Measurements from ENCODE around the gene NUP188.
A peak's percentile ranks its signal among the peaks of the same experiment; 100 is the strongest.

NUP188 gene

GRCh38 chr9:129030191-129030590 is 82.7 kb downstream of the NUP188 start:
- Histone ChIP-seq H3K4me3 (ENCODE audit: low read depth, low read length) (no peak overlapping the region), H3K4me1 (ENCODE audit: control insufficient read depth, insufficient read depth, low read length) (no peaks in the 10 kb centered on the region), H3K27ac (ENCODE audit: extremely low read depth, low read depth, low read length) (no peak overlapping the region), H3K36me3 (ENCODE audit: control insufficient read depth in 2 of 2, insufficient read depth in 1 of 2, low read length in 2 of 2) (no peaks in the 10 kb centered on the region), H3K9me3 (ENCODE audit: control insufficient read depth, insufficient read depth, low read depth, low read length) (no peaks in the 10 kb centered on the region)
- no peak for TF ChIP-seq ZNF202 (tag by site-specific recombination; IDR thresholded peaks at IDR 0.05; ENCODE audit: borderline replicate concordance)
- no peak for TF ChIP-seq REPIN1 (tag by site-specific recombination; IDR thresholded peaks at IDR 0.05; ENCODE audit: low read depth)
- TF ChIP-seq ZNF23 (tag by site-specific recombination; IDR thresholded peaks at IDR 0.05; ENCODE audit: borderline replicate concordance), result no peak
- no peak for TF ChIP-seq ZNF560 (tag by site-specific recombination; IDR thresholded peaks at IDR 0.05; ENCODE audit: borderline replicate concordance)
- TF ChIP-seq GLIS2 (tag by site-specific recombination; IDR thresholded peaks at IDR 0.05), result no peak
- no peak for TF ChIP-seq KLF1 (tag by site-specific recombination; IDR thresholded peaks at IDR 0.05)
- TF ChIP-seq ZNF555 (tag by site-specific recombination; conservative IDR thresholded peaks at IDR 0.05), result no peak
- no peak for TF ChIP-seq OSR2 (tag by site-specific recombination; IDR thresholded peaks at IDR 0.05)
- no peak for TF ChIP-seq ZNF529 (tag by site-specific recombination; IDR thresholded peaks at IDR 0.05; ENCODE audit: insufficient replicate concordance)
- TF ChIP-seq HIC1 (tag by site-specific recombination; IDR thresholded peaks at IDR 0.05), result no peak
- TF ChIP-seq ZNF223 (tag by site-specific recombination; IDR thresholded peaks at IDR 0.05), result no peak
- no peak for TF ChIP-seq PRDM4 (tag by site-specific recombination; IDR thresholded peaks at IDR 0.05)
- ChIA-PET CTCF (interaction anchor here (1.2 to 2.2 kb wide), 2 partner anchors 8 to 22 kb away, joined by 6 to 11 read pairs; no protein-coding TSS in a partner anchor), POLR2A (no interaction called here)

GRCh38 chr9:129031514-129031913 is 84.0 kb downstream of the NUP188 start:
- Histone ChIP-seq H3K4me3 (ENCODE audit: low read depth, low read length) (no peak overlapping the region), H3K36me3 (ENCODE audit: control insufficient read depth in 2 of 2, insufficient read depth in 1 of 2, low read length in 2 of 2) (no peaks in the 10 kb centered on the region), H3K27ac (ENCODE audit: extremely low read depth, low read depth, low read length) (no peak overlapping the region), H3K4me1 (ENCODE audit: control insufficient read depth, insufficient read depth, low read length) (no peaks in the 10 kb centered on the region), H3K9me3 (ENCODE audit: control insufficient read depth, insufficient read depth, low read depth, low read length) (no peaks in the 10 kb centered on the region)
- no peak for TF ChIP-seq GLIS1 (tag by site-specific recombination; IDR thresholded peaks at IDR 0.05)
- TF ChIP-seq SP2 (tag by site-specific recombination; IDR thresholded peaks at IDR 0.05), result peak; percentile 60
- POLR2A ChIA-PET, result interaction anchor here (0.7 kb wide), 1 partner anchor 72 kb away, joined by 8 read pairs; no protein-coding TSS in a partner anchor
- CTCF ChIA-PET, result interaction anchor here (0.7 kb wide), 1 partner anchor 1097 kb away, joined by 5 read pairs; no protein-coding TSS in a partner anchor

GRCh38 chr9:129032541-129033159 is 85.2 kb downstream of the NUP188 start:
- ChIA-PET CTCF (interaction anchor here (0.9 kb wide), 1 partner anchor 104 kb away, joined by 4 read pairs; no protein-coding TSS in a partner anchor), POLR2A (no interaction called here)
- Histone ChIP-seq H3K4me1 (ENCODE audit: control insufficient read depth, insufficient read depth, low read length) (no peaks in the 10 kb centered on the region), H3K9me3 (ENCODE audit: control insufficient read depth, insufficient read depth, low read depth, low read length) (no peaks in the 10 kb centered on the region), H3K27ac (ENCODE audit: extremely low read depth, low read depth, low read length) (no peak overlapping the region), H3K4me3 (ENCODE audit: low read depth, low read length) (no peak overlapping the region), H3K36me3 (ENCODE audit: control insufficient read depth in 2 of 2, insufficient read depth in 1 of 2, low read length in 2 of 2) (no peaks in the 10 kb centered on the region)
- no peak for TF ChIP-seq ZNF704 (tag by site-specific recombination; IDR thresholded peaks at IDR 0.05)
- TF ChIP-seq ZBTB17 (tag by site-specific recombination; IDR thresholded peaks at IDR 0.05), result no peak
- TF ChIP-seq OSR2 (tag by site-specific recombination; IDR thresholded peaks at IDR 0.05), result no peak
- no peak for TF ChIP-seq INSM2 (tag by site-specific recombination; IDR thresholded peaks at IDR 0.05)
- TF ChIP-seq ZNF600 (tag by site-specific recombination; IDR thresholded peaks at IDR 0.05), result no peak
- TF ChIP-seq AEBP2 (tag by site-specific recombination; IDR thresholded peaks at IDR 0.05; ENCODE audit: borderline replicate concordance), result no peak
- TF ChIP-seq ZNF335 (tag by site-specific recombination; conservative IDR thresholded peaks at IDR 0.05), result no peak
- TF ChIP-seq SCRT2 (tag by site-specific recombination; IDR thresholded peaks at IDR 0.05), result peak; percentile 87

Measured in HEK293 (cell line).